SK-N-SH (cell line): ENCODE data around the gene TMEM11. TPM values are rescaled to one million over a fixed set of nuclear protein-coding genes. Genes with fewer than 3 reads are reported as not detected.

Experiments
- CTCF ChIA-PET: fragments of 300-600, 350-600 bp; formaldehyde crosslinking; extraction: SDS; loops from one replicate; lab custom pipeline; 2021; lab: Yijun Ruan, JAX
- POLR2A ChIA-PET: fragments of 350-600 bp; sonication (Branson Sonifier 250); formaldehyde crosslinking; extraction: SDS; loops from one replicate; lab custom pipeline; 2020; ENCODE audit warnings: antibody characterized with exemption, inconsistent platforms; lab: Yijun Ruan, JAX
- DNase-seq: peaks from one replicate; pipeline ENCODE4 v3.0.0; 2012
- H2AFZ ChIP-seq: fragments of 200-600 bp; sonication (generic); 2 replicates; pipeline ENCODE4 v1.8.1; 2016; ENCODE audit warnings: antibody characterized with exemption, mild to moderate bottlenecking, low read depth
- H3F3A ChIP-seq: fragments of 200-600 bp; sonication (generic); replicated peaks from 2 replicates; pipeline ENCODE3; 2016; ENCODE audit warnings: antibody characterized with exemption, mild to moderate bottlenecking; ENCODE audit not compliant: insufficient read depth
- H3K27ac ChIP-seq, 2 experiments: fragments of 200-500 bp in 1 of 2; fragments of 200-600 bp in 1 of 2; sonication (Bioruptor generic) in 1 of 2; sonication (generic), shearing (Covaris generic) in 1 of 2; 2 replicates each; pipeline versions ENCODE4 v1.5.1 to v1.6.1; 2014 to 2016; ENCODE audit warnings: low read depth in 2 of 2, inconsistent platforms in 1 of 2, low read length in 1 of 2, mild to moderate bottlenecking in 1 of 2, mixed read lengths in 1 of 2
- H3K27me3 ChIP-seq: fragments of 200-600 bp; sonication (generic), shearing (Covaris generic); 2 replicates; pipeline ENCODE4 v1.6.1; 2016; ENCODE audit warnings: mixed run types; ENCODE audit not compliant: insufficient read depth
- H3K36me3 ChIP-seq, 2 experiments: fragments of 200-500 bp in 1 of 2; fragments of 200-600 bp in 1 of 2; sonication (Bioruptor generic) in 1 of 2; sonication (generic) in 1 of 2; replicated peaks in 1 of 2; 2 replicates each; pipeline versions ENCODE3 to v1.5.1; 2014 to 2016; ENCODE audit warnings: low read length in 1 of 2, mild to moderate bottlenecking in 1 of 2; ENCODE audit not compliant: insufficient read depth in 2 of 2, control insufficient read depth in 1 of 2
- H3K4me1 ChIP-seq, 2 experiments: fragments of 200-500 bp in 1 of 2; fragments of 200-600 bp in 1 of 2; sonication (Bioruptor generic) in 1 of 2; sonication (generic), shearing (Covaris generic) in 1 of 2; 2 replicates each; pipeline versions ENCODE4 v1.5.1 to v1.6.1; 2014 to 2016; ENCODE audit warnings: low read depth in 1 of 2, low read length in 1 of 2, mixed run types in 1 of 2; ENCODE audit not compliant: insufficient read depth in 2 of 2, control insufficient read depth in 1 of 2
- H3K4me2 ChIP-seq: fragments of 200-600 bp; sonication (generic), shearing (Covaris generic); 2 replicates; pipeline ENCODE4 v1.6.1; 2017; ENCODE audit warnings: mixed run types
- H3K4me3 ChIP-seq, 2 experiments: fragments of 200-500 bp in 1 of 2; fragments of 200-600 bp in 1 of 2; sonication (Bioruptor generic) in 1 of 2; sonication (generic), shearing (Covaris generic) in 1 of 2; 2 replicates each; pipeline versions ENCODE4 v1.5.1 to v1.8.1; 2014 to 2016; ENCODE audit warnings: low read depth in 2 of 2, inconsistent platforms in 1 of 2, low read length in 1 of 2, mild to moderate bottlenecking in 1 of 2, mixed read lengths in 1 of 2, moderate library complexity in 1 of 2
- H3K79me2 ChIP-seq: fragments of 200-600 bp; sonication (generic); 2 replicates; pipeline ENCODE4 v1.8.1; 2017; ENCODE audit warnings: mild to moderate bottlenecking; ENCODE audit not compliant: insufficient read depth
- H3K9ac ChIP-seq: fragments of 200-600 bp; sonication (generic); 2 replicates; pipeline ENCODE4 v1.6.1; 2017; ENCODE audit warnings: mixed run types
- H3K9me2 ChIP-seq: fragments of 200-600 bp; sonication (generic); 2 replicates; pipeline ENCODE4 v1.6.1; 2017; ENCODE audit warnings: mixed run types
- H3K9me3 ChIP-seq: fragments of 200-600 bp; sonication (generic); 2 replicates; pipeline ENCODE4 v1.6.1; 2017; ENCODE audit warnings: mixed run types, mild to moderate bottlenecking, moderate library complexity
- H4K20me1 ChIP-seq: fragments of 200-600 bp; sonication (generic); 2 replicates; pipeline ENCODE4 v1.6.1; 2017; ENCODE audit warnings: mild to moderate bottlenecking, mixed run types; ENCODE audit not compliant: insufficient read depth
- CHD2 ChIP-seq: fragments of 150-350 bp; IDR thresholded peaks from 2 replicates; pipeline ENCODE4 v1.6.1; 2018; ENCODE audit warnings: low read length; ENCODE audit not compliant: partially characterized antibody
- EP300 ChIP-seq, 2 experiments: IDR thresholded peaks; 2 replicates each; pipeline versions ENCODE4 v1.4.0 to v1.6.1; 2012; ENCODE audit warnings: borderline replicate concordance in 1 of 2, low read depth in 1 of 2, low read length in 1 of 2
- EZH2phosphoT487 ChIP-seq: fragments of 200-600 bp; sonication (generic); IDR thresholded peaks from 2 replicates; pipeline ENCODE4 v1.6.1; 2017; ENCODE audit warnings: low read depth, mixed run types, mild to moderate bottlenecking, antibody characterized with exemption, moderate library complexity, borderline replicate concordance
- FOSL2 ChIP-seq: IDR thresholded peaks from 2 replicates; pipeline ENCODE4 v1.4.0; 2012; ENCODE audit warnings: low read depth, mild to moderate bottlenecking, moderate library complexity, borderline replicate concordance
- FOXJ3 ChIP-seq: sonication (generic); formaldehyde crosslinking; IDR thresholded peaks from 2 replicates; pipeline ENCODE4 v1.5.1; 2020; ENCODE audit warnings: mild to moderate bottlenecking, missing genetic modification reagents
- FOXM1 ChIP-seq: IDR thresholded peaks from 2 replicates; pipeline ENCODE4 v1.4.0; 2012; ENCODE audit warnings: low read depth, mild to moderate bottlenecking
- JUND ChIP-seq: IDR thresholded peaks from 2 replicates; pipeline ENCODE4 v1.4.0; 2012
- MAX ChIP-seq: IDR thresholded peaks from 2 replicates; pipeline ENCODE4 v1.4.0; 2012; ENCODE audit warnings: low read depth
- MXI1 ChIP-seq: IDR thresholded peaks from 2 replicates; pipeline ENCODE4 v1.6.1; 2012; ENCODE audit warnings: mild to moderate bottlenecking, low read depth, low read length, improper control_type of control experiment
- PBX3 ChIP-seq: IDR thresholded peaks from 2 replicates; pipeline ENCODE4; 2012
- POLR2AphosphoS5 ChIP-seq: IDR thresholded peaks from 2 replicates; pipeline ENCODE4 v1.6.1; 2012; ENCODE audit warnings: low read depth, low read length
- RCOR1 ChIP-seq: fragments of 150-350 bp; IDR thresholded peaks from 2 replicates; pipeline ENCODE4 v1.6.1; 2017; ENCODE audit warnings: antibody characterized with exemption, low read length
- SIN3A ChIP-seq: IDR thresholded peaks from 2 replicates; pipeline ENCODE4 v1.6.1; 2012; ENCODE audit warnings: low read depth, mild to moderate bottlenecking, low read length, moderate library complexity, borderline replicate concordance
- SMC3 ChIP-seq: IDR thresholded peaks from 2 replicates; pipeline ENCODE4 v1.6.1; 2012; ENCODE audit warnings: low read depth, low read length, improper control_type of control experiment
- TCF12 ChIP-seq: IDR thresholded peaks from 2 replicates; pipeline ENCODE4 v1.4.0; 2012
- TEAD4 ChIP-seq: IDR thresholded peaks from 2 replicates; pipeline ENCODE4 v1.4.0; 2012; ENCODE audit warnings: mild to moderate bottlenecking, borderline replicate concordance; ENCODE audit not compliant: insufficient read depth
- YY1 ChIP-seq: IDR thresholded peaks from 2 replicates; pipeline ENCODE4 v1.4.0; 2012; ENCODE audit warnings: low read depth, mild to moderate bottlenecking
- WGBS: methylation state at CpG from one replicate; pipeline ENCODE4 v1.1.6; 2017; ENCODE audit warnings: low lambda C conversion rate; 5-methylcytosine and 5-hydroxymethylcytosine counted together
- polyA plus RNA-seq, 3 experiments: library from polyadenylated mRNA; depleted of rRNA; stranded (reverse); fragments of >200 nt; gene quantifications; 2 replicates each; pipeline ENCODE4 v1.2.3, GENCODE V29; 2012
- TF ChIP-seq, protein P1 (sequence below): IDR thresholded peaks from 2 replicates; pipeline ENCODE4 v1.4.0; 2012; ENCODE audit warnings: low read depth, borderline replicate concordance
- TF ChIP-seq, protein P2 (sequence below): IDR thresholded peaks from 2 replicates; pipeline ENCODE4 v1.6.1; 2012; ENCODE audit warnings: mild to moderate bottlenecking, low read depth, low read length, moderate library complexity

Gene TMEM11
- polyA plus RNA-seq, 1 of the 3 experiments (the other 2 are of a cell fraction): 52.3 TPM

DNA sequence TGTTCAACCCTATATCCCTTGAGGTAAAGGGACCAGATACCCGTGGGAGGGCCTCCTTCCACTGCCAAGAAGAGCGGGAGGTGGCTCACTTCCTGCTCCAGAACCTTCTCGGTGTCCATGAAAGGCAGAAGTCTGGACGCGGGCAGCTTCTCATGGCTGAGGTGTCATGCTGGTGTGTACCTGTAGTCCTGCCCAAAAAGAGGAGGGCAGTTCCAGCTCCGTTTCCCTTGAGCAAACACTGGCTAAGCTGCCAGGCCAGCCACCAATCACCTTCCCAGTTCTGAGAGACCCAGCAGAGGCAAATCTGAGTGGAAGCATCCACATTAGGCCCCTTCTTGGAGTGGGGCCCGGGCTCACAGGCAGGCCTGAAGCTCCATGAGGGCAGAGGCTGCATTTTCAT is 5.6 kb downstream of the TMEM11 start:
- POLR2A ChIA-PET: no interaction called here

More for the DNA sequence above, 5.6 kb downstream of the TMEM11 start:
- no peaks in the 10 kb centered on the region for H3K9me2 ChIP-seq
- 96% methylated on average over 4 of the region's 7 CpGs for WGBS
- H3K4me1 ChIP-seq: peaks cover 10 to 19% of the 10 kb centered on the region in 2 experiments; a peak in 2 of 4 replicates
- H3K27ac ChIP-seq: no peak overlapping the region
- no peak overlapping the region for H3K9ac ChIP-seq
- no peak overlapping the region for H3K4me2 ChIP-seq
- no peaks in the 10 kb centered on the region for H3K27me3 ChIP-seq
- TF ChIP-seq, protein P1, sequence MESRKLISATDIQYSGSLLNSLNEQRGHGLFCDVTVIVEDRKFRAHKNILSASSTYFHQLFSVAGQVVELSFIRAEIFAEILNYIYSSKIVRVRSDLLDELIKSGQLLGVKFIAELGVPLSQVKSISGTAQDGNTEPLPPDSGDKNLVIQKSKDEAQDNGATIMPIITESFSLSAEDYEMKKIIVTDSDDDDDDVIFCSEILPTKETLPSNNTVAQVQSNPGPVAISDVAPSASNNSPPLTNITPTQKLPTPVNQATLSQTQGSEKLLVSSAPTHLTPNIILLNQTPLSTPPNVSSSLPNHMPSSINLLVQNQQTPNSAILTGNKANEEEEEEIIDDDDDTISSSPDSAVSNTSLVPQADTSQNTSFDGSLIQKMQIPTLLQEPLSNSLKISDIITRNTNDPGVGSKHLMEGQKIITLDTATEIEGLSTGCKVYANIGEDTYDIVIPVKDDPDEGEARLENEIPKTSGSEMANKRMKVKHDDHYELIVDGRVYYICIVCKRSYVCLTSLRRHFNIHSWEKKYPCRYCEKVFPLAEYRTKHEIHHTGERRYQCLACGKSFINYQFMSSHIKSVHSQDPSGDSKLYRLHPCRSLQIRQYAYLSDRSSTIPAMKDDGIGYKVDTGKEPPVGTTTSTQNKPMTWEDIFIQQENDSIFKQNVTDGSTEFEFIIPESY: no peak
- no peak for TF ChIP-seq FOXM1
- TF ChIP-seq PBX3: no peak
- TF ChIP-seq FOSL2: no peak
- no peak for TF ChIP-seq TEAD4
- no peak for TF ChIP-seq POLR2AphosphoS5
- no peak for TF ChIP-seq YY1
- no peak for TF ChIP-seq MXI1
- TF ChIP-seq EZH2phosphoT487: no peak
- TF ChIP-seq MAX: no peak
- TF ChIP-seq RCOR1: no peak
- no peak for TF ChIP-seq TCF12
- TF ChIP-seq SMC3: no peak
- no peak for TF ChIP-seq SIN3A
- TF ChIP-seq CHD2: no peak
- no peak for TF ChIP-seq EP300 (IDR thresholded peaks at IDR 0.05; ENCODE audit: borderline replicate concordance in 1 of 2, low read depth in 1 of 2, low read length in 1 of 2)
- TF ChIP-seq FOXJ3 (CRISPR knock-in tag): no peak
- TF ChIP-seq, protein P2, sequence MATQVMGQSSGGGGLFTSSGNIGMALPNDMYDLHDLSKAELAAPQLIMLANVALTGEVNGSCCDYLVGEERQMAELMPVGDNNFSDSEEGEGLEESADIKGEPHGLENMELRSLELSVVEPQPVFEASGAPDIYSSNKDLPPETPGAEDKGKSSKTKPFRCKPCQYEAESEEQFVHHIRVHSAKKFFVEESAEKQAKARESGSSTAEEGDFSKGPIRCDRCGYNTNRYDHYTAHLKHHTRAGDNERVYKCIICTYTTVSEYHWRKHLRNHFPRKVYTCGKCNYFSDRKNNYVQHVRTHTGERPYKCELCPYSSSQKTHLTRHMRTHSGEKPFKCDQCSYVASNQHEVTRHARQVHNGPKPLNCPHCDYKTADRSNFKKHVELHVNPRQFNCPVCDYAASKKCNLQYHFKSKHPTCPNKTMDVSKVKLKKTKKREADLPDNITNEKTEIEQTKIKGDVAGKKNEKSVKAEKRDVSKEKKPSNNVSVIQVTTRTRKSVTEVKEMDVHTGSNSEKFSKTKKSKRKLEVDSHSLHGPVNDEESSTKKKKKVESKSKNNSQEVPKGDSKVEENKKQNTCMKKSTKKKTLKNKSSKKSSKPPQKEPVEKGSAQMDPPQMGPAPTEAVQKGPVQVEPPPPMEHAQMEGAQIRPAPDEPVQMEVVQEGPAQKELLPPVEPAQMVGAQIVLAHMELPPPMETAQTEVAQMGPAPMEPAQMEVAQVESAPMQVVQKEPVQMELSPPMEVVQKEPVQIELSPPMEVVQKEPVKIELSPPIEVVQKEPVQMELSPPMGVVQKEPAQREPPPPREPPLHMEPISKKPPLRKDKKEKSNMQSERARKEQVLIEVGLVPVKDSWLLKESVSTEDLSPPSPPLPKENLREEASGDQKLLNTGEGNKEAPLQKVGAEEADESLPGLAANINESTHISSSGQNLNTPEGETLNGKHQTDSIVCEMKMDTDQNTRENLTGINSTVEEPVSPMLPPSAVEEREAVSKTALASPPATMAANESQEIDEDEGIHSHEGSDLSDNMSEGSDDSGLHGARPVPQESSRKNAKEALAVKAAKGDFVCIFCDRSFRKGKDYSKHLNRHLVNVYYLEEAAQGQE: no peak
- TF ChIP-seq JUND: no peak
- H4K20me1 ChIP-seq: peaks cover 88% of the 10 kb centered on the region
- no peaks in the 10 kb centered on the region for H3K9me3 ChIP-seq
- H3K79me2 ChIP-seq: peaks cover 100% of the 10 kb centered on the region
- peaks cover 20 to 23% of the 10 kb centered on the region in 2 experiments for H3K36me3 ChIP-seq
- H3F3A ChIP-seq: no peaks in the 10 kb centered on the region
- CTCF ChIA-PET: no interaction called here
- H2AFZ ChIP-seq: no peak overlapping the region
- DNase-seq: no peak
- H3K4me3 ChIP-seq: no peak overlapping the region
